GM12873 (cell line): ENCODE measurements around the gene ITGB4.

Experiments used
- TF ChIP-seq, protein P1 (sequence below): IDR thresholded peaks from 2 replicates; pipeline ENCODE4 v1.5.1; 2012; ENCODE audit warnings: low read depth, mild to moderate bottlenecking, moderate library complexity, low read length, control low read depth; ENCODE audit not compliant: insufficient read depth; ENCODE audit errors: missing control alignments

The ITGB4 gene

DNA sequence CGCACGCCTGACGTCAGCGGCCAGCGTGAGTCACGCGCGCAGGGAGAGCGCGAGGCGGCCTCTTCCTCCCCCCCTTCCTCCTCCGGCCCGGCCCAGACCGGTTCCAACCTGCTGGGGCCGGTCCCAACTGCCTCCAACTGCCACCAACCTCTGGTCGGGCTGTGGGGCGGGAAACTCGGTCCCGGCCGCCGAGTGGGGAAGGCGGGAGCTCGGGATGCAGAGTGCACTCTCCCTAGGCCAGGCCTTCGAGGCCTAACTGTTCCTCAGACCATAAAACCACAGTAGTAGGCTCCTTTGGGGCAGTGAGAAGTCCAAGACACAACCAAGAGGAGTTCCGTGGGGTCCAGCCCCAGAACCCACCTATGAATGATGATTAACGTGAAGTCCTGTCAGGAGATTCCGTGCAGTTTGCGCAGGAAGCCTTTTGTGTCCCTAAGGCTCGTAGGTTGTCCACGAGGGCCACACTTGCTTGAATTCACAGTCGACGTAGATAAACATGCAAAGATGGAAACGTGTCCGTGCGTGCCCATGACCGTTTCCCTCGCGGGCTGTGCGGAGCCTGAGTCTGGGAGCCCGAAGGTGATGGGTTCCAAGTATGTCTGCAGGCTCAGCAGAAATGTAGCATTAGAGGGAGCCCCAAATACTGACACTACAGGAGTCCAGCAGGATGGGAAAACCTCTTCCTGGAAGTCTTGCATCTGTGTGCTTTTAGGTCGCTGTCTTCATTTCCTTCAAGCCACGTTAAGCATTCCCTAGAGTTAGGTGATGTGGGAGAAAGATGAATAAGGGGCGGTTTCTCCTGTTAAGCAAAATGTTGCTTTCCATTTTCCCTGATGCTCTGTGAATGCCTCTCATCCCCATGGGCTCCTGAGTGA lies 64.0 kb downstream of the ITGB4 start:
- TF ChIP-seq, protein P1, sequence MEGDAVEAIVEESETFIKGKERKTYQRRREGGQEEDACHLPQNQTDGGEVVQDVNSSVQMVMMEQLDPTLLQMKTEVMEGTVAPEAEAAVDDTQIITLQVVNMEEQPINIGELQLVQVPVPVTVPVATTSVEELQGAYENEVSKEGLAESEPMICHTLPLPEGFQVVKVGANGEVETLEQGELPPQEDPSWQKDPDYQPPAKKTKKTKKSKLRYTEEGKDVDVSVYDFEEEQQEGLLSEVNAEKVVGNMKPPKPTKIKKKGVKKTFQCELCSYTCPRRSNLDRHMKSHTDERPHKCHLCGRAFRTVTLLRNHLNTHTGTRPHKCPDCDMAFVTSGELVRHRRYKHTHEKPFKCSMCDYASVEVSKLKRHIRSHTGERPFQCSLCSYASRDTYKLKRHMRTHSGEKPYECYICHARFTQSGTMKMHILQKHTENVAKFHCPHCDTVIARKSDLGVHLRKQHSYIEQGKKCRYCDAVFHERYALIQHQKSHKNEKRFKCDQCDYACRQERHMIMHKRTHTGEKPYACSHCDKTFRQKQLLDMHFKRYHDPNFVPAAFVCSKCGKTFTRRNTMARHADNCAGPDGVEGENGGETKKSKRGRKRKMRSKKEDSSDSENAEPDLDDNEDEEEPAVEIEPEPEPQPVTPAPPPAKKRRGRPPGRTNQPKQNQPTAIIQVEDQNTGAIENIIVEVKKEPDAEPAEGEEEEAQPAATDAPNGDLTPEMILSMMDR, result no peak

DNA sequence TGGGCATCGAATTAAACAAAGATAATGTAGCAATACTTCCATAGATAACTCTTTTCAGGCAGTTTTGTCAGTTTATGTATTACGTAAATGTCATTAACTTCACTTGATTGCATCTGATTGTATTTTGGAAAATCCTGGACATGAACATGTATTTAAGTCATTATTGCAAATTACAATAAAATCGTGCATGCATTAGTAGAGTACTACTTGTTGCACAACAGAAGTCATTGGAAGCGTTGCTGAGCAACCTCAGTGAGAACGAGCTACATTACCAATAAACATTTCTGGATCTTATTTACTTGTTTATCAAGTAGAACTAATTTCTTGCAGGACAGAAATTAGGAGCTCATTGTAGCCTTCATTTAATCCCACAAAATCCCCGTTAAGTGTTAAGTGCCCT lies 70.0 kb downstream of the ITGB4 start:
- TF ChIP-seq, protein P1, result no peak

DNA sequence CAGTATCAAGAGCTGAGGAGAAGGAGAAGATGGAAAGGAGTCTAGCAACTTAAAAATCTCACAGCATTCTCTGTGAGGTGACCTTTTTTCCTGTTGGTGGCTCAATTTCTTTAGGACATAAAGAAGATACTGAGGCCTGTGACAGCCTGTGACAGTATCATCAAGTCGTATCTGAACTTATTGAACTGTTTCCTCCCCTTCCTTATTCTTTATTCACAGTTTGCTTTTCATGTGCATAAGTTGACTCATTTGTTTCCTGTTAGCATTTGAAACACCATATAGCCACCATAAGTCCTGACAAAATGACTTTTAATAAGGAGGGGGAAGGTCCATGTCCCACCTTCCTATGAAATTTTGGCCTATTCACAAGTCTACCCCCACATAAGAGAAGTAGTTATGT lies 72.2 kb downstream of the ITGB4 start:
- TF ChIP-seq, protein P1, result no peak

GRCh38 chr17:75795820-75796607 lies 74.8 kb downstream of the ITGB4 start:
- TF ChIP-seq, protein P1, result no peak

- TF ChIP-seq, protein P1, result no peak
Observed at GRCh38 chr17:75799402-75799801, 78.1 kb downstream of the ITGB4 start.

GRCh38 chr17:75803883-75804282 lies 82.6 kb downstream of the ITGB4 start:
- TF ChIP-seq, protein P1, result no peak

GRCh38 chr17:75806822-75807500 lies 85.7 kb downstream of the ITGB4 start:
- TF ChIP-seq, protein P1, result no peak
